ENCODE results near the gene SCARF2.
A peak's percentile ranks its signal among the peaks of the same experiment; 100 is the strongest.
"Not testable (repeated sequence)": the region's sequence is repeated elsewhere in the genome, so short reads cannot be mapped to it uniquely, and the experiment has no call there.

SCARF2 gene

DNA sequence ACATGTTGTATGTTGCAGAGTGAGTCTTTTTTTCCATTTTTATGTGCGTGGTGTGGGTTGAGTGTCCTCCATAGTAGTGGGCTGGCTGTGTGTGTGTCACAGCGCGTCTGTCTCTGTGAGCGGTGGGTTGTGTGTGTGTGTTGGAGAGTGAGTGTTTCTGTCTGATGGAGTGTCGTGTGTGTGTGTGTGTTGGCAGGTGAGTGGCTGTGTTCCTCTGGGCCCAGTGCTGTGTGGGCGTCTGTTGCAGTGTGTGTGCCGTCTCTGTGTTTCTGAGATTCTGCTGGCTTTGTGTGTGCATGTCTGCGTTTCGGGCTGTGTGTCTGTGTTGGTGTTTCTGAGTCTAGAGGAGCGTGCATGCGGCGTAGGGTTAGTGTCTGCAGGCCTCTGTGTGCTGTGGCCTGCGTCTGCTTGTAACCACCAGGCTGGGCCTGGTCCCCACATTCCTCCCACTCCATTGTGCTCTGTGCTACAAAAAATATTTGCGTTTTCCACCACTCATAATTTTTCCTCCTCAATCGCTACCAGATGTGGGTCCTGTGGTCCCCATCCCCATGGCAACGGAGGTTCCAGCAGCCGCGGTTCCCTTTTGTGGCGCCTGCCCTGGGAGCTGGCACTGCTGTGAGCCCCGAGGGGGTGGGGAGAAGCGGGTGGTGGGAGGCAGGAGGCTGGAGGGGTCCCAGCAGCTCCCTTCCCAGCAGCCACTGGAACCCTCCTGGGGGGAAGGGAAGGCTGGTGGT lies 15.2 kb downstream of the SCARF2 start:
- FAIRE-seq (no peak), DNase-seq (ENCODE audit: insufficient read length) (no peak)
- TF ChIP-seq POLR2A (IDR thresholded peaks at IDR 0.05; ENCODE audit: low read depth, low read length) (no peak), POLR2AphosphoS5 (IDR thresholded peaks at IDR 0.05; ENCODE audit: low read depth, low read length) (no peak), TAF1 (IDR thresholded peaks at IDR 0.05; ENCODE audit: borderline replicate concordance, low read depth, low read length) (no peak)

DNA sequence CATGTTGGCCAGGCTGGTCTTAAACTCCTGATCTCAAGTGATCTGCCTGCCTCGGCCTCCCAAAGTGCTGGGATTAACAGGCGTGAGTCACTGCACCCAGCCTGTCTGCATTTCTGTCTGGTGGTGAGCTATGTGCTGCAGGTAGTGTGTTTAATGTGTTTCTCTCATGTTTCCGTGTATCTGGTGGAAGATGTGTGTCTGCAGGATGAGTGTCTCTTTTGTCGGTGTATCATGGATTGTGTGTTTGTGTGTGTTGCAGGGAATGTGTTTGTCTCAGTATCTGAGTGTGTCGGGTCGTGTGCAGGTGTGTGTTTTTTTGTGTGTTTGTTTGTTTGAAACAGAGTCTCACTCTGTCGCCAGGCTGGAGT lies 16.1 kb downstream of the SCARF2 start:
- no peak for DNase-seq (ENCODE audit: insufficient read length)
- no peak for FAIRE-seq
- TF ChIP-seq POLR2AphosphoS5 (IDR thresholded peaks at IDR 0.05; ENCODE audit: low read depth, low read length), result no peak
- TF ChIP-seq TAF1 (IDR thresholded peaks at IDR 0.05; ENCODE audit: borderline replicate concordance, low read depth, low read length), result no peak

DNA sequence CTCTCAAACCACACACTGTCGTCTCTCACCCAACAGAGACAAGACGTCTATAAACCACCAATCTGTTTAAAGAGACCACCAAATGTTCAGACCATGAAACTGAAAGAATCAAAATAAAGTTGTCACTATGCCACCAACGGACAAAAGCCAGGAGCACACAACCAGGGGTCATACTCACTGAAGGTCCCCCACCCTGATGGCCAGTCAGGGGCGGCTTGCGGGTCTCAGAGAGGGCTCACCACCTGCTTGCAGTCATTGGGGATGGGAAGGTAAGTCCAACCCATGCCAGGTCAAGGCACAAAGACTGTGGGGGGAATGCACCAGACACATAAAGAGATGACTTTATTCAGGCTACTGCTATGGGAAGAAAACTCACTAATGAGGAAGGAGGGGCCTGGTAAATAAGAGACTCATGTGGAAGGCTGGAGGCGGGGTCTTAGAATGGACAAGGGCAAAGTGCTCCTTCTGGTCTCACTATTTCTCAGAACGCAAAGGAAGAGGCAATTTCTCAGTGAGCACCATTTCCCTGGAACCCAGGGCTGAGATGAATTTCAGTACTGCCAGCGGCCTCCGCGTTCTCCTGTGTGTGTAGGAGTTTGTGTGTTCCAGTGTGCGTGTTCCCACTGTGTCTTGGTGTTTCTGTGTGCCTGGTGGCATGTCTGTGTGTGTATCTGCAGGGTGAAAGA lies 17.3 kb downstream of the SCARF2 start:
- DNase-seq (ENCODE audit: insufficient read length), result no peak
- TF ChIP-seq TAF1 (IDR thresholded peaks at IDR 0.05; ENCODE audit: borderline replicate concordance, low read depth, low read length) (no peak), POLR2AphosphoS5 (IDR thresholded peaks at IDR 0.05; ENCODE audit: low read depth, low read length) (no peak), POLR2A (IDR thresholded peaks at IDR 0.05; ENCODE audit: low read depth, low read length) (no peak)

DNA sequence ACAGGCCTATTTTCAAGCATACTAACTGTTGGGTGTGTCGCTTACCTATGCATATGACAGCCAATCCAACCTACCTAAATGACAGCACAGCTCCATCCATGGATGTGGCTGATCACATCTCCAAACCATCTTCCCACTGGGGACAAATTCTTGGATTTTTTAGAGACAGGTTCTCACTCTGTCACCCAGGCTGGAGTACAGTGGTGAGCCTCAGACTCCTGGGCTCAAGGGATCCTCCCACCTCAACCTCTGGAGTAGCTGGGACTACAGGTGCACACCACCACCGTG lies 18.0 kb downstream of the SCARF2 start:
- DNase-seq (ENCODE audit: insufficient read length) (no peak), FAIRE-seq (no peak)
- TF ChIP-seq POLR2A (IDR thresholded peaks at IDR 0.05; ENCODE audit: low read depth, low read length), result no peak
- no peak for TF ChIP-seq TAF1 (IDR thresholded peaks at IDR 0.05; ENCODE audit: borderline replicate concordance, low read depth, low read length)
- no peak for TF ChIP-seq POLR2AphosphoS5 (IDR thresholded peaks at IDR 0.05; ENCODE audit: low read depth, low read length)

More for the DNA sequence above, 17.3 kb downstream of the SCARF2 start:
- no peak for FAIRE-seq

DNA sequence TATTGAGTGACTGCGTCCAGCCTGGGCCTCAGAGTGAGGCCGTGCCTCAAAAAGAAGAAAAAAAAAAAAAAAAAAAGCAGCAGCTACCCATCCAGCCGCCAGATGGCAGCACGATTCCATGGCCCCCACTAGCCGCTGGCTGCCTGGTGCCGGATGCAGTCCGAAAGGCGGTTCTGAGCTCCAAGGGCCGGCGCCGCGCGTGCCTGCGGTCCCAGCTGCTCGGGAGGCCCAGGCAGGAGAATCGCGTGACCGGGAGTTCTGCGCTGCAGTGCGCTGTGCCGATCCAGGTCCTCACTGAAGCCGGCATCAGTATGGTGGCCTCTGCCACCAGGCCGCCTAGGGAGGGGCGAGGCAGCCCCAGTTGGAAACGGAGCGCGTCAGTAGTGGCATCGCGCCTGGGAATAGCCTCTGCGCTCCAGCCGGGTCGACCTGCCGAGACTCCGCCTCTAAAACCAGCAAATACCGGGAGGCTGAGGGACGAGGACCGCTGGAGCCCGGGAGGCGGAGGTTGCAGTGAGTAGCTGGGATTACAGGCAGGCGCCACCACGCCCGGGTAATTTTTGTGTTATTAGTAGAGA lies 19.3 kb downstream of the SCARF2 start:
- TF ChIP-seq POLR2AphosphoS5 (IDR thresholded peaks at IDR 0.05; ENCODE audit: low read depth, low read length) (no peak), POLR2A (IDR thresholded peaks at IDR 0.05; ENCODE audit: low read depth, low read length) (no peak), TAF1 (IDR thresholded peaks at IDR 0.05; ENCODE audit: borderline replicate concordance, low read depth, low read length) (no peak)
- peak; percentile 87 for FAIRE-seq

DNA sequence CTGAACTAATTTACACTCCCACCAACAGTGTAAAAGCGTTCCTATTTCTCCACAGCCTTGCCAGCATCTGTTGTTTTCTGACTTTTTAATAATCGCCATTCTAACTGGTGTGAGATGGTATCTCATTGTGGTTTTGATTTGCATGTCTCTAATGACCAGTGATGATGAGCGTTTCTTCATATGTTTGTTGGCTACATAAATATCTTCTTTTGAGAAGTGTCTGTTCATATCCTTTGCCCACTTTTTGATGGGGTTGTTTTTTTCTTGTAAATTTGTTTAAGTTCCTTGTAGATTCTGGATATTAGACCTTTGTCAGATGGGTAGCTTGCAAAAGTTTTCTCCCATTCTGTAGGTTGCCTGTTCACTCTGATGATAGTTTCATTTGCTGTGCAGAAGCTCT lies 21.9 kb downstream of the SCARF2 start:
- not testable (repeated sequence) for FAIRE-seq

More for the DNA sequence above, 19.3 kb downstream of the SCARF2 start:
- DNase-seq (ENCODE audit: insufficient read length), result peak; percentile 80

DNA sequence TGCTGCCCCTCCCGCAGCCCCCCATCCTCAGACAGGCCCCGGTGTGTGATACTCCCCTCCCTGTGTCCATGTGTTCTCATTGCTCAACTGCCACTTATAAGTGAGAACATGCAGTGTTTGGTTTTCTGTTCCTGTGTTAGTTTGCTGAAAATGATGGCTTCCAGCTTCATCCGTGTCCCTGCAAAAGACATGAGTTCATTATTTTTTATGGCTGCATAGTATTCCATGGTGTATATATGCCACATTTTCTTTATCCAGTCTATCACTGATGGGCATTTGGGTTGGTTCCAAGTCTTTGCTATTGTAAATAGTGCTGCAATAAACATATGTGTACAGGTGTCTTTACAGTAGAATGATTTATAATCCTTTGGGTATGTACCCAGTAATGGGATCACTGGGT lies 22.4 kb downstream of the SCARF2 start:
- DNase-seq (ENCODE audit: insufficient read length); FAIRE-seq: not testable (repeated sequence)

More for the DNA sequence above, 21.9 kb downstream of the SCARF2 start:
- DNase-seq (ENCODE audit: insufficient read length), result not testable (repeated sequence)

DNA sequence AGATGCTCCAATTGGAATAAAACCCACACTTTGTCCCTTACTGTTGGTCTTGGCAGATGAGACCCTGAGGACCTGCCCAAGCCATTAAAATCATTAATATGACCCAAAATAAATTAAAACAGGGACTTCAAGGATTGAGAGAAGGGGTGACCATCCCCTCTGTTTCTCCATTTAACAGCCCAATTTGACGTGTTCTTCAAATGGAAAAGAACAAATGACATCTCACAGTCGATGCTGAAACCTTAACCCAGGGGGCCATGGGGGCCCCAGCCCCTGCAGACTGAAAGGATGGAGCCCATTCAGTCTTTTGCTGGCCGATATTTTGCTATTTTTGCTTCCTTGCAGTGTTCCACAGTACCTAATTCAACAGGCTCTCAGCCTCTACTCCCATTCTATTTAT lies 23.2 kb downstream of the SCARF2 start:
- no peak for FAIRE-seq
- TF ChIP-seq POLR2A (IDR thresholded peaks at IDR 0.05; ENCODE audit: low read depth, low read length) (no peak), POLR2AphosphoS5 (IDR thresholded peaks at IDR 0.05; ENCODE audit: low read depth, low read length) (no peak)
- DNase-seq (ENCODE audit: insufficient read length), result no peak

DNA sequence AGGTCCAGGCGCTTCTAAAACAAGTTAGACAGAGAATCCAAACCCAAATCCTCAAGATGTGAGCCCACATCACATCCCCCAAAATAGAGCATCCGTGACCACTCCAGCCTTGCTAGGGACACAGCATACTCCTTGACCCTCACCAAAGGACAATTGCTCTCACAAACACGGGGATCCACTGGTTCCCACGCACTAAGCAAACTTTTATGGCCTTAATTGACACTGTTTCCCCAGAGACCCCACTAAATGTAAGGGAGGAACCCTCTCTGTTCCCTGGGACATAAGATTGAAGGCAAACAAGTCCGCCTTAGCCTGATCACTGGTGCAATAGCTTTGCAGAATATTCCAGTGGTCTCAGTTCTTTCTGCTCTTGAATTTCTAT lies 23.6 kb downstream of the SCARF2 start:
- TF ChIP-seq POLR2A (IDR thresholded peaks at IDR 0.05; ENCODE audit: low read depth, low read length), result no peak
- no peak for TF ChIP-seq POLR2AphosphoS5 (IDR thresholded peaks at IDR 0.05; ENCODE audit: low read depth, low read length)
- TF ChIP-seq TAF1 (IDR thresholded peaks at IDR 0.05; ENCODE audit: borderline replicate concordance, low read depth, low read length), result no peak
- DNase-seq (ENCODE audit: insufficient read length), result no peak
- FAIRE-seq, result no peak

DNA sequence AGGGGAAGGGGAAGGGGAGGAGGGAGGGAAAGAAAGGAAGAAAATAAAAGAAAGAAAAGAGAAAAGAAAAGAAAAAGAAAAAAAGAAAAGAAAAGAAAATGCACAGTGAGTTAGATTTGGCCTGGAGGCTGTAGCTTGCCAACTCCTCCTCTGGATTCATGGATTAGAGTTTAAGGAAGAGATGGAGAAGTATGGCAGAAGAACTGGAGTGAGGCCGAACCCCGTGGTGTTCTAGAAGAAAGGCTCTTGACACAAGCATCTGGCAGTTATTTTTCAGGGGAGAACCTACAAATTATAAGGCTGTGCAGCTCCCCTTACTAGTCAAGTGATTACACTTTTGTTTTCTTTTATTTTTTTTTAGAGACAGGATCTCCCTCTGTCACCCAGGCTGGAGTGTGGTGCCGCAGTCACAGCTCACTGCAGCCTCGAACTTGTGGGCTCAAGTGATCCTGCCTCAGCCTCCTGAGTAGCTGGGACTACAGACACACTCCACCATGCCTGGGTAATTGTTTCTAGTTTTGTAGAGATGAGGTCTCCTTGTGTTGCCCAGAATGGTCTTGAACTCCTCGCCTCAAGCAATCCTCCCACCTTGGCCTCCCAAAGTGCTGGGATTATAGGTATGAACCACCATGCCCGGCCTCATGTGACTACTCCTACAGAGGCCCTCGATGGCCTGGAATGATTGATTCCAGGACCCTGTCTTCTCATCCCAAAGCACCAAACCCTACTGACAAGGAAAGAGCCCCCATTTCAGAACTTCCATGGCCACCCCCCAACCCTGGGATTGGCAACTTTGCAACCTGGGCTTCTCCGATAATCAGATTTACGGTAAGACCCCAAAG lies 24.2 kb downstream of the SCARF2 start:
- FAIRE-seq, result no peak
- TF ChIP-seq POLR2AphosphoS5 (IDR thresholded peaks at IDR 0.05; ENCODE audit: low read depth, low read length) (no peak), POLR2A (IDR thresholded peaks at IDR 0.05; ENCODE audit: low read depth, low read length) (no peak), TAF1 (IDR thresholded peaks at IDR 0.05; ENCODE audit: borderline replicate concordance, low read depth, low read length) (no peak)
- DNase-seq (ENCODE audit: insufficient read length), result no peak

DNA sequence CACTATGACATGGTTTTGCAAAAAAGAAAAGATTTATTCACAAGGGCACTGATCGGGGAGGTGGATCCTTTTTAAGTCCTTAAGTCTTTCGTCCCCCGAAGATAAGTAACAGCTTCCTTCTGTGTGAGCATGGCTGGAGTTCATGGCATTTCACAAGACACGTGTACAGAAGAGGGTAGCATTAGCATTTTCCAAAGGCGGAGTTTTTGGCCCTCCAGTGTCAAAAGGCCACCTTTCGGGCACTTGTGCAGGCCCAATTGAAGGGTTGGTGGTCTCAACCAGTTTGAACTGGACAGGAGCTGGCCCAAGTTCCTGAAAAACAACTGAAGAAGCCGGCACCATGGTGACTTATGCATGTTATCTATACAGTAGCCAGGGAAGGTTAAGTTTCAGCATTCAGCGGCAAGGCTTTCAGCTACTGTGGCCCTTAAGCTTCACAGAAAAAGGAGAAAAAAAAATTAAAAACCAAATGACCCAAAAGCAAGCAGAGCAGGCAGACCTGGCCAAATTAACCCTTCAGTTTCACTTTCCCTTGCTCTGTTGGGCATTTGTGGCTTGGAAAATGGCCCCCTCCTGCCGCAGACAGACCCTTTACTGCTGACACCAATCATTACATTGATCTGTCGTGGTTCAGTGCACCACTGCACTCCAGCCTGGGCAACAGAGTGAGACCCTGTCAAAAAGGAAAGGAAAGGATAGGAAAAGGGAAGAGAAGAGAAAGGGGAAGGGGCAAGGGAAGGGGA lies 25.0 kb downstream of the SCARF2 start:
- DNase-seq (ENCODE audit: insufficient read length), result no peak
- FAIRE-seq, result no peak

DNA sequence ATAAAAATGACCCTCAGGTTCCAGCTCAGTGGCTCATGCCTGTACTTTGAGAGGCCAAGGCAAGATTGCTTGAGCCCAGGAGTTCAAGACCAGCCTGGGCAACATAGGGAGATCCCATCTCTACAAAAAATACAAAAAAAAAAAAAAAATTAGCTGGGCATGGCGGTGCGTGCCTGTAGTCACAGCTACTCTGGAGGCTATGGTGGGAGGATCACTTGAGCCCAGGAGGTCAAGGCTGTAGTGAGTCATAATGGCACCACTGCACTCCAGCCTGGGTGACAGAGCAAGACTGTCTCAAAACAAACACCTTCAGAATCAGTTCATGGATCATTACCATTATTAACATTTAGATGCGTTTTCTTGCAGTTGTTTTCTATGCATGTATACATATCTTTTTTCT lies 28.2 kb downstream of the SCARF2 start:
- FAIRE-seq; DNase-seq (ENCODE audit: insufficient read length): not testable (repeated sequence)

More for the DNA sequence above, 25.0 kb downstream of the SCARF2 start:
- TF ChIP-seq POLR2A (IDR thresholded peaks at IDR 0.05; ENCODE audit: low read depth, low read length), result no peak
- no peak for TF ChIP-seq POLR2AphosphoS5 (IDR thresholded peaks at IDR 0.05; ENCODE audit: low read depth, low read length)
- no peak for TF ChIP-seq TAF1 (IDR thresholded peaks at IDR 0.05; ENCODE audit: borderline replicate concordance, low read depth, low read length)
